22Rv1 (cell line): Measurements from ENCODE around the gene EVI5.
"Not testable (repeated sequence)": the region's sequence is repeated elsewhere in the genome, so short reads cannot be mapped to it uniquely, and the experiment has no call there.

Experiments used
- ZFX ChIP-seq: fragments of 450-650 bp; IDR thresholded peaks from 2 replicates; pipeline ENCODE4 v1.6.1; 2017; ENCODE audit warnings: antibody characterized with exemption, borderline replicate concordance
- TF ChIP-seq, protein P1 (sequence below): fragments of 450-650 bp; IDR thresholded peaks from 2 replicates; pipeline ENCODE4 v1.5.1; 2017; ENCODE audit warnings: mild to moderate bottlenecking

GRCh38 chr1:92721157-92721556 is 63.8 kb downstream of the EVI5 start:
- TF ChIP-seq, protein P1, sequence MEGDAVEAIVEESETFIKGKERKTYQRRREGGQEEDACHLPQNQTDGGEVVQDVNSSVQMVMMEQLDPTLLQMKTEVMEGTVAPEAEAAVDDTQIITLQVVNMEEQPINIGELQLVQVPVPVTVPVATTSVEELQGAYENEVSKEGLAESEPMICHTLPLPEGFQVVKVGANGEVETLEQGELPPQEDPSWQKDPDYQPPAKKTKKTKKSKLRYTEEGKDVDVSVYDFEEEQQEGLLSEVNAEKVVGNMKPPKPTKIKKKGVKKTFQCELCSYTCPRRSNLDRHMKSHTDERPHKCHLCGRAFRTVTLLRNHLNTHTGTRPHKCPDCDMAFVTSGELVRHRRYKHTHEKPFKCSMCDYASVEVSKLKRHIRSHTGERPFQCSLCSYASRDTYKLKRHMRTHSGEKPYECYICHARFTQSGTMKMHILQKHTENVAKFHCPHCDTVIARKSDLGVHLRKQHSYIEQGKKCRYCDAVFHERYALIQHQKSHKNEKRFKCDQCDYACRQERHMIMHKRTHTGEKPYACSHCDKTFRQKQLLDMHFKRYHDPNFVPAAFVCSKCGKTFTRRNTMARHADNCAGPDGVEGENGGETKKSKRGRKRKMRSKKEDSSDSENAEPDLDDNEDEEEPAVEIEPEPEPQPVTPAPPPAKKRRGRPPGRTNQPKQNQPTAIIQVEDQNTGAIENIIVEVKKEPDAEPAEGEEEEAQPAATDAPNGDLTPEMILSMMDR, result not testable (repeated sequence)
- not testable (repeated sequence) for TF ChIP-seq ZFX
